Measurements from ENCODE around the gene PARS2.

Gene PARS2

GRCh38 chr1:54772951-54773350, 8.6 kb upstream of the PARS2 start:
- no peak for DNase-seq (ENCODE audit: low spot score)
- Histone ChIP-seq H3K4me1 (ENCODE audit: insufficient read depth, poor library complexity, severe bottlenecking) (no peaks in the 10 kb centered on the region), H3K36me3 (ENCODE audit: low read depth) (no peaks in the 10 kb centered on the region), H3K27me3 (ENCODE audit: insufficient read depth, poor library complexity, severe bottlenecking) (no peaks in the 10 kb centered on the region), H3K9me3 (ENCODE audit: severe bottlenecking) (no peaks in the 10 kb centered on the region), H3K4me3 (ENCODE audit: severe bottlenecking) (no peak overlapping the region), H3K27ac (ENCODE audit: poor library complexity, severe bottlenecking) (no peak overlapping the region)
- no peak for ATAC-seq (ENCODE audit: low read depth)
- TF ChIP-seq, protein P1, sequence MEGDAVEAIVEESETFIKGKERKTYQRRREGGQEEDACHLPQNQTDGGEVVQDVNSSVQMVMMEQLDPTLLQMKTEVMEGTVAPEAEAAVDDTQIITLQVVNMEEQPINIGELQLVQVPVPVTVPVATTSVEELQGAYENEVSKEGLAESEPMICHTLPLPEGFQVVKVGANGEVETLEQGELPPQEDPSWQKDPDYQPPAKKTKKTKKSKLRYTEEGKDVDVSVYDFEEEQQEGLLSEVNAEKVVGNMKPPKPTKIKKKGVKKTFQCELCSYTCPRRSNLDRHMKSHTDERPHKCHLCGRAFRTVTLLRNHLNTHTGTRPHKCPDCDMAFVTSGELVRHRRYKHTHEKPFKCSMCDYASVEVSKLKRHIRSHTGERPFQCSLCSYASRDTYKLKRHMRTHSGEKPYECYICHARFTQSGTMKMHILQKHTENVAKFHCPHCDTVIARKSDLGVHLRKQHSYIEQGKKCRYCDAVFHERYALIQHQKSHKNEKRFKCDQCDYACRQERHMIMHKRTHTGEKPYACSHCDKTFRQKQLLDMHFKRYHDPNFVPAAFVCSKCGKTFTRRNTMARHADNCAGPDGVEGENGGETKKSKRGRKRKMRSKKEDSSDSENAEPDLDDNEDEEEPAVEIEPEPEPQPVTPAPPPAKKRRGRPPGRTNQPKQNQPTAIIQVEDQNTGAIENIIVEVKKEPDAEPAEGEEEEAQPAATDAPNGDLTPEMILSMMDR (IDR thresholded peaks at IDR 0.05; ENCODE audit: poor library complexity, severe bottlenecking), result no peak

DNA sequence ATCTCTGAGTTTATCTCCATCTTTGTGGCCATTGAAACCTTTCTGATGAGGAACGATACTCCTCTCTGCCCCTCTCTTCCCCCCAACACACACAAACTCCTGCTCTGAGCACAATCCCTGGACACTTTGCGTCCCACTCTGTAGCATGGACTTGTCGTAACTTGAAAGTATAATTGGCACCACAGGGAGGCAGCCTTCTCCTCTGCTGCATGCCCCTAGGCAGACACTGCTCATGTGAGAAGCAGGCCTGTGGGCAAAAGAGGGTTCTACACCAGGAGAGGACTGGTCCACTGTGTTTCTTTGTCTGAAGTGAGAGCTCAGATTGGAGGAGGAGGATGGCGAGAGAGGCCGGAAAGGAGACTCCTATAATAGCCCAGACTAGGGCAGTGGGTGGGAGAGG, 3.8 kb upstream of the PARS2 start:
- no peak overlapping the region for H3K27ac ChIP-seq (ENCODE audit: poor library complexity, severe bottlenecking)

DNA sequence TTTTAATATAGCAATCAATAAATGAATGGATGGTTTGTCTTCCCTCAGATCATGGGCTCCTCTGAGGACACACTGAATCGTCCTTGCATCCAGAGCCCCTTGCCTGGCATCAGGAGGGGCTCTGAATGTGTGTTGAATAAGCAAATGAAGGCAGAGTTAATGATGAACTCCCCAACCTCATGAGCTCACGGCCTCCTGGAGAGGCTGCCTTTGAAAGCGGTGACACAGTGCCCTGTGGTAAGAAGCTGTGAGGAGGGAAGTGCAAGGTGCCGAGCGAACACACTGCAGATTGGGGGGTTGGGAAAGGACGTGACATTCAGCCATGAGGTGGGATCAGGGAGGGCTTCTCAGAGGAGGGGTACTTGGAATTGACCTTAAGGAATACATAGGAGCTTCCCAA, 3.2 kb upstream of the PARS2 start:
- H3K27ac ChIP-seq (ENCODE audit: poor library complexity, severe bottlenecking), result no peak overlapping the region
- no peak for ATAC-seq (ENCODE audit: low read depth)

More for the DNA sequence above, 3.8 kb upstream of the PARS2 start:
- H3K9me3 ChIP-seq (ENCODE audit: severe bottlenecking), result no peaks in the 10 kb centered on the region
- no peak overlapping the region for H3K4me3 ChIP-seq (ENCODE audit: severe bottlenecking)
- H3K36me3 ChIP-seq (ENCODE audit: low read depth), result no peaks in the 10 kb centered on the region
- H3K4me1 ChIP-seq (ENCODE audit: insufficient read depth, poor library complexity, severe bottlenecking), result no peaks in the 10 kb centered on the region
- H3K27me3 ChIP-seq (ENCODE audit: insufficient read depth, poor library complexity, severe bottlenecking), result no peaks in the 10 kb centered on the region
- no peak for DNase-seq (ENCODE audit: low spot score)
- TF ChIP-seq, protein P1 (IDR thresholded peaks at IDR 0.05; ENCODE audit: poor library complexity, severe bottlenecking), result no peak
- no peak for ATAC-seq (ENCODE audit: low read depth)

DNA sequence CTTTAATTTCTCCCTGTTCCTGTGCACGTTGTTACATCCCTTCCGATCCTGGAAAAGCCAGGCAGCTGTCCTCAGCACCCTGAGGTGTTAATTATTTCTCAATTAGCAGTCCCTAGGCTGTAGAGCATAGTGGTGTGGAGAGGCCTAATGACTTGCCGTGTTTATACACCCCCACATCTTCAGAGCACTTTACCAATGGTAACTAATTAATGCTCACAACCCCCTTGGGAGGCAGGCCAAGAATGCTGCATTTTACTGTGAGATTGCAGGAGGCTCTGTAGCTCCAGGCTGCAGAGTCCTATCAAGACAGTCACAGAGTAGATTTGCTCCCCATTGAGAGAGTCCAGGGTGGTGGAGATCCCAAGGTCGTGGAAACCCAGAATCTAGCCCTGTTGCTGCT, 2.4 kb upstream of the PARS2 start:
- DNase-seq (ENCODE audit: low spot score) (no peak), ATAC-seq (ENCODE audit: low read depth) (no peak)
- no peaks in the 10 kb centered on the region for H3K27me3 ChIP-seq (ENCODE audit: insufficient read depth, poor library complexity, severe bottlenecking)
- H3K4me1 ChIP-seq (ENCODE audit: insufficient read depth, poor library complexity, severe bottlenecking), result no peaks in the 10 kb centered on the region
- H3K36me3 ChIP-seq (ENCODE audit: low read depth), result no peaks in the 10 kb centered on the region
- H3K4me3 ChIP-seq (ENCODE audit: severe bottlenecking), result no peak overlapping the region
- TF ChIP-seq, protein P1 (IDR thresholded peaks at IDR 0.05; ENCODE audit: poor library complexity, severe bottlenecking), result no peak
- H3K27ac ChIP-seq (ENCODE audit: poor library complexity, severe bottlenecking), result no peak overlapping the region
- H3K9me3 ChIP-seq (ENCODE audit: severe bottlenecking), result no peaks in the 10 kb centered on the region

More for the DNA sequence above, 3.2 kb upstream of the PARS2 start:
- DNase-seq (ENCODE audit: low spot score), result no peak
- Histone ChIP-seq H3K4me3 (ENCODE audit: severe bottlenecking) (no peak overlapping the region), H3K9me3 (ENCODE audit: severe bottlenecking) (no peaks in the 10 kb centered on the region), H3K4me1 (ENCODE audit: insufficient read depth, poor library complexity, severe bottlenecking) (no peaks in the 10 kb centered on the region), H3K36me3 (ENCODE audit: low read depth) (no peaks in the 10 kb centered on the region), H3K27me3 (ENCODE audit: insufficient read depth, poor library complexity, severe bottlenecking) (no peaks in the 10 kb centered on the region)
- TF ChIP-seq, protein P1 (IDR thresholded peaks at IDR 0.05; ENCODE audit: poor library complexity, severe bottlenecking), result no peak

- ATAC-seq (ENCODE audit: low read depth) (peak; percentile 1; the same call in 1 of the 3 replicates), DNase-seq (ENCODE audit: low spot score) (no peak)
These were observed 719 bp upstream of the PARS2 start for GRCh38 chr1:54764922-54765561.

More at GRCh38 chr1:54764922-54765561, 719 bp upstream of the PARS2 start:
- Histone ChIP-seq H3K36me3 (ENCODE audit: low read depth) (no peaks in the 10 kb centered on the region), H3K27me3 (ENCODE audit: insufficient read depth, poor library complexity, severe bottlenecking) (no peaks in the 10 kb centered on the region), H3K4me1 (ENCODE audit: insufficient read depth, poor library complexity, severe bottlenecking) (no peaks in the 10 kb centered on the region), H3K4me3 (ENCODE audit: severe bottlenecking) (peak overlapping the region; percentile 70), H3K9me3 (ENCODE audit: severe bottlenecking) (no peaks in the 10 kb centered on the region), H3K27ac (ENCODE audit: poor library complexity, severe bottlenecking) (no peak overlapping the region)
- TF ChIP-seq, protein P1 (IDR thresholded peaks at IDR 0.05; ENCODE audit: poor library complexity, severe bottlenecking), result no peak

Measured in RWPE2 (cell line).